HEK293 (cell line): ENCODE measurements around the gene C1QTNF12.

Experiments
- CTCF ChIA-PET: fragments of 350-600 bp; formaldehyde crosslinking; extraction: SDS; loops from one replicate; lab custom pipeline; 2021; ENCODE audit warnings: antibody characterized with exemption; lab: Yijun Ruan, JAX
- POLR2A ChIA-PET: fragments of 300-600 bp; formaldehyde crosslinking; extraction: SDS; loops from one replicate; lab custom pipeline; 2020; ENCODE audit warnings: antibody characterized with exemption, inconsistent platforms; lab: Yijun Ruan, JAX
- H3K27ac ChIP-seq: fragments of 200-500 bp; sonication (Bioruptor generic); 2 replicates; pipeline ENCODE4 v1.5.1; 2014; ENCODE audit warnings: low read depth, low read length, control low read depth, inconsistent platforms; ENCODE audit errors: extremely low read depth
- H3K36me3 ChIP-seq, 2 experiments: fragments of 200-500 bp in 1 of 2; sonication (Bioruptor generic) in 1 of 2; 1 replicate in 1 of 2; 2 replicates in 1 of 2; pipeline ENCODE4 v1.5.1; 2014 to 2017; ENCODE audit warnings: inconsistent platforms in 2 of 2, low read length in 2 of 2; ENCODE audit not compliant: control insufficient read depth in 2 of 2, insufficient read depth in 1 of 2
- H3K4me1 ChIP-seq: fragments of 200-500 bp; sonication (Bioruptor generic); 2 replicates; pipeline ENCODE4 v1.5.1; 2014; ENCODE audit warnings: mild to moderate bottlenecking, low read length, inconsistent platforms; ENCODE audit not compliant: control insufficient read depth, insufficient read depth
- H3K4me3 ChIP-seq: 2 replicates; pipeline ENCODE4 v1.5.1; 2011; ENCODE audit warnings: low read depth, mild to moderate bottlenecking, control low read depth, low read length, moderate library complexity
- H3K9me3 ChIP-seq: fragments of 200-500 bp; sonication (Bioruptor generic); 2 replicates; pipeline ENCODE4 v1.5.1; 2014; ENCODE audit warnings: low read depth, low read length, inconsistent platforms; ENCODE audit not compliant: control insufficient read depth, insufficient read depth
- MZF1 ChIP-seq: fragments of 450-650 bp; formaldehyde crosslinking; IDR thresholded peaks from 2 replicates; pipeline ENCODE4 v1.5.1; 2017; ENCODE audit warnings: missing biosample characterization, missing genetic modification characterization, borderline replicate concordance
- SCRT2 ChIP-seq: fragments of 450-650 bp; formaldehyde crosslinking; IDR thresholded peaks from 2 replicates; pipeline ENCODE4 v1.5.1; 2016; ENCODE audit warnings: missing biosample characterization, missing genetic modification characterization
- SP7 ChIP-seq: fragments of 450-650 bp; formaldehyde crosslinking; IDR thresholded peaks from 2 replicates; pipeline ENCODE4 v1.5.1; 2016; ENCODE audit warnings: missing biosample characterization, missing genetic modification characterization
- ZBTB1 ChIP-seq: fragments of 450-650 bp; formaldehyde crosslinking; IDR thresholded peaks from 2 replicates; pipeline ENCODE4 v1.5.1; 2016; ENCODE audit warnings: missing biosample characterization, missing genetic modification characterization
- ZBTB10 ChIP-seq: fragments of 450-650 bp; formaldehyde crosslinking; IDR thresholded peaks from 2 replicates; pipeline ENCODE4 v1.5.1; 2016; ENCODE audit warnings: missing biosample characterization, missing genetic modification characterization
- ZFP3 ChIP-seq: fragments of 450-650 bp; formaldehyde crosslinking; IDR thresholded peaks from 2 replicates; pipeline ENCODE4 v1.5.1; 2016; ENCODE audit warnings: low read depth, missing biosample characterization, missing genetic modification characterization
- ZNF121 ChIP-seq: fragments of 450-650 bp; formaldehyde crosslinking; IDR thresholded peaks from 2 replicates; pipeline ENCODE4 v1.5.1; 2016; ENCODE audit warnings: missing biosample characterization, missing genetic modification characterization
- ZNF175 ChIP-seq: fragments of 450-650 bp; formaldehyde crosslinking; IDR thresholded peaks from 2 replicates; pipeline ENCODE4 v1.5.1; 2016; ENCODE audit warnings: missing biosample characterization, missing genetic modification characterization
- ZNF2 ChIP-seq: fragments of 450-650 bp; formaldehyde crosslinking; IDR thresholded peaks from 2 replicates; pipeline ENCODE4 v1.5.1; 2016; ENCODE audit warnings: missing biosample characterization, missing genetic modification characterization
- ZNF202 ChIP-seq: fragments of 450-650 bp; formaldehyde crosslinking; IDR thresholded peaks from 2 replicates; pipeline ENCODE4 v1.5.1; 2016; ENCODE audit warnings: missing biosample characterization, missing genetic modification characterization, borderline replicate concordance
- ZNF266 ChIP-seq: fragments of 450-650 bp; formaldehyde crosslinking; IDR thresholded peaks from 2 replicates; pipeline ENCODE4 v1.5.1; 2016; ENCODE audit warnings: missing biosample characterization, missing genetic modification characterization, low read depth
- ZNF324 ChIP-seq: fragments of 450-650 bp; formaldehyde crosslinking; IDR thresholded peaks from 2 replicates; pipeline ENCODE4 v1.5.1; 2016; ENCODE audit warnings: missing biosample characterization, missing genetic modification characterization
- ZNF362 ChIP-seq: fragments of 450-650 bp; formaldehyde crosslinking; IDR thresholded peaks from 2 replicates; pipeline ENCODE4 v1.5.1; 2016; ENCODE audit warnings: missing biosample characterization, missing genetic modification characterization
- ZNF473 ChIP-seq: fragments of 450-650 bp; formaldehyde crosslinking; IDR thresholded peaks from 2 replicates; pipeline ENCODE4 v1.5.1; 2017; ENCODE audit warnings: missing biosample characterization, missing genetic modification characterization
- ZNF555 ChIP-seq: fragments of 450-650 bp; formaldehyde crosslinking; conservative IDR thresholded peaks from 2 replicates; pipeline ENCODE4 v1.5.1; 2017; ENCODE audit warnings: missing biosample characterization, mild to moderate bottlenecking, missing genetic modification characterization, inconsistent platforms
- ZNF600 ChIP-seq: fragments of 450-650 bp; formaldehyde crosslinking; IDR thresholded peaks from 2 replicates; pipeline ENCODE4 v1.5.1; 2016; ENCODE audit warnings: missing biosample characterization, missing genetic modification characterization
- ZNF624 ChIP-seq: fragments of 450-650 bp; formaldehyde crosslinking; IDR thresholded peaks from 2 replicates; pipeline ENCODE4 v1.5.1; 2017; ENCODE audit warnings: missing biosample characterization, missing genetic modification characterization
- ZNF76 ChIP-seq: fragments of 450-650 bp; formaldehyde crosslinking; IDR thresholded peaks from 2 replicates; pipeline ENCODE4; 2016; ENCODE audit warnings: low read depth, missing biosample characterization, missing genetic modification characterization, borderline replicate concordance
- TF ChIP-seq, protein P1 (sequence below): fragments of 450-650 bp; formaldehyde crosslinking; IDR thresholded peaks from 2 replicates; pipeline ENCODE4 v1.5.1; 2016; ENCODE audit warnings: missing biosample characterization, missing genetic modification characterization
- TF ChIP-seq, protein P2 (sequence below): fragments of 450-650 bp; formaldehyde crosslinking; IDR thresholded peaks from 2 replicates; pipeline ENCODE4 v1.5.1; 2016; ENCODE audit warnings: missing biosample characterization, missing genetic modification characterization

The C1QTNF12 gene

DNA sequence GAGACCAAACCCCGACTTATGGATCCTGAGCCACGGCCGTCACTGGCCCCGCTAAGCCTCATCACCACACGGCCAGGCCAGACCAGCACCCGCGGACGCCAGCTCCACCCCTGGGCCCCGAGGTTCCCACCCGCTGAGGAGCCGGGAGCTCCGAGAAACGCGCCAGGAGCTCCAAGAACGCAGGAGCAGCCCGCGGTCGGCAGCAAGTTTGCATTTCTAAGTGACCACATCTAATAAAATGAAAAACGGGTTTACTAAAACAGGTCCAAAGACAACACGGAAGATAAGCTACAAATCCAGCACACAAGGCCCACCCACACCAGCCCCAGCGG is 8.1 kb upstream of the C1QTNF12 start (continued):
- TF ChIP-seq ZNF473 (tag by site-specific recombination): no peak
- TF ChIP-seq, protein P1, sequence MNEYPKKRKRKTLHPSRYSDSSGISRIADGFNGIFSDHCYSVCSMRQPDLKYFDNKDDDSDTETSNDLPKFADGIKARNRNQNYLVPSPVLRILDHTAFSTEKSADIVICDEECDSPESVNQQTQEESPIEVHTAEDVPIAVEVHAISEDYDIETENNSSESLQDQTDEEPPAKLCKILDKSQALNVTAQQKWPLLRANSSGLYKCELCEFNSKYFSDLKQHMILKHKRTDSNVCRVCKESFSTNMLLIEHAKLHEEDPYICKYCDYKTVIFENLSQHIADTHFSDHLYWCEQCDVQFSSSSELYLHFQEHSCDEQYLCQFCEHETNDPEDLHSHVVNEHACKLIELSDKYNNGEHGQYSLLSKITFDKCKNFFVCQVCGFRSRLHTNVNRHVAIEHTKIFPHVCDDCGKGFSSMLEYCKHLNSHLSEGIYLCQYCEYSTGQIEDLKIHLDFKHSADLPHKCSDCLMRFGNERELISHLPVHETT (tag by site-specific recombination): no peak
- TF ChIP-seq, all 188 proteins: peak for 0

GRCh38 chr1:1253972-1254666 is 7.6 kb upstream of the C1QTNF12 start:
- Histone ChIP-seq H3K4me1 (no peaks in the 10 kb centered on the region; the same call in 1 of the 2 replicates), H3K4me3 (no peak overlapping the region), H3K9me3 (no peaks in the 10 kb centered on the region), H3K36me3 (peaks cover 6 to 64% of the 10 kb centered on the region in 2 experiments; a peak in 2 of 3 replicates), H3K27ac (no peak overlapping the region)
- POLR2A ChIA-PET: no interaction called here
- no peak for TF ChIP-seq ZBTB1 (tag by site-specific recombination)
- CTCF ChIA-PET: no interaction called here

GRCh38 chr1:1253314-1253713 is 6.8 kb upstream of the C1QTNF12 start:
- TF ChIP-seq ZNF624 (tag by site-specific recombination) (no peak), MZF1 (no peak), ZNF266 (tag by site-specific recombination) (no peak), ZNF324 (no peak), ZNF121 (peak; percentile 100), ZNF76 (tag by site-specific recombination) (no peak), ZNF202 (tag by site-specific recombination) (no peak)
- POLR2A ChIA-PET: no interaction called here
- Histone ChIP-seq H3K4me3 (no peak overlapping the region), H3K9me3 (no peaks in the 10 kb centered on the region), H3K4me1 (no peaks in the 10 kb centered on the region; the same call in 1 of the 2 replicates), H3K36me3 (peaks cover 6 to 56% of the 10 kb centered on the region in 2 experiments; a peak in 2 of 3 replicates), H3K27ac (no peak overlapping the region)
- CTCF ChIA-PET: no interaction called here

DNA sequence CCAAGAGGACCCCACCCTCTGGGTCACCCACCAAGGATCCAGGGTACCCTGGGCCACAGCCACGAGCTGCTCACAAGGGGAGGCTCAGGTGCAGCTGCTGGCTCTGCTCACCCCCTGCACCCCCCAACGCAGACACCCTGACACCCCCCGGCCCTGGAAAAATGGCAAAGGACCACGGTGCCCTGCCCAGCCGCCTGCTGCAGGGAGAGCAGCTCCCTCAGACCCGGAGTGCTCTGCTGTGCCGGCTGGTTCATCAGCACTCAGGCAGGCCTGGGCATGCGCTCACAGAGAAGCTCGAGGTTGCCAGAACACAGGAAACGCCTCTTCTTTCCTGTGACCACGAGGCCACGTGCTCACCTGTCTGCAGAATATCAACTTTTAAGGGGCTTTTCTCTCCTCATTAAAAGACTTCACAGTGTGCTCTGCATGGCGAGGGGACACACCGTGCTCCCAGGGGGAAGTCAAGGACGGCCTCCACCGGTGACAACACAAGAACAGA is 4.3 kb upstream of the C1QTNF12 start:
- Histone ChIP-seq H3K9me3 (no peaks in the 10 kb centered on the region), H3K36me3 (peaks cover 0 to 38% of the 10 kb centered on the region in 2 experiments; a peak in 2 of 3 replicates), H3K27ac (peak overlapping the region; percentile 72), H3K4me1 (no peaks in the 10 kb centered on the region; the same call in 1 of the 2 replicates), H3K4me3 (no peak overlapping the region)
- CTCF ChIA-PET: interaction anchor here (0.6 to 3.0 kb wide), 8 partner anchors 13 to 237 kb away, joined by 3 to 22 read pairs (median 4); partner anchors contain the start of genes B3GALT6 and SDF4
- POLR2A ChIA-PET: interaction anchor here (1.0 to 1.9 kb wide), 3 partner anchors 10 to 14 kb away, joined by 5 to 6 read pairs (median 6); no protein-coding TSS in a partner anchor
- TF ChIP-seq SCRT2 (tag by site-specific recombination): peak; percentile 37; the same call in 1 of the 2 replicates
- TF ChIP-seq SP7: no peak
- TF ChIP-seq ZNF2 (tag by site-specific recombination): no peak
- peak; percentile 90 for TF ChIP-seq ZNF600 (tag by site-specific recombination)
- TF ChIP-seq ZBTB10 (tag by site-specific recombination): no peak
- TF ChIP-seq ZFP3 (tag by site-specific recombination): no peak
- no peak for TF ChIP-seq ZNF555 (tag by site-specific recombination)
- TF ChIP-seq ZNF362 (tag by site-specific recombination): 0 out of 2 replicates have a peak, but pooled peaks have one; percentile 35
- TF ChIP-seq, protein P2, sequence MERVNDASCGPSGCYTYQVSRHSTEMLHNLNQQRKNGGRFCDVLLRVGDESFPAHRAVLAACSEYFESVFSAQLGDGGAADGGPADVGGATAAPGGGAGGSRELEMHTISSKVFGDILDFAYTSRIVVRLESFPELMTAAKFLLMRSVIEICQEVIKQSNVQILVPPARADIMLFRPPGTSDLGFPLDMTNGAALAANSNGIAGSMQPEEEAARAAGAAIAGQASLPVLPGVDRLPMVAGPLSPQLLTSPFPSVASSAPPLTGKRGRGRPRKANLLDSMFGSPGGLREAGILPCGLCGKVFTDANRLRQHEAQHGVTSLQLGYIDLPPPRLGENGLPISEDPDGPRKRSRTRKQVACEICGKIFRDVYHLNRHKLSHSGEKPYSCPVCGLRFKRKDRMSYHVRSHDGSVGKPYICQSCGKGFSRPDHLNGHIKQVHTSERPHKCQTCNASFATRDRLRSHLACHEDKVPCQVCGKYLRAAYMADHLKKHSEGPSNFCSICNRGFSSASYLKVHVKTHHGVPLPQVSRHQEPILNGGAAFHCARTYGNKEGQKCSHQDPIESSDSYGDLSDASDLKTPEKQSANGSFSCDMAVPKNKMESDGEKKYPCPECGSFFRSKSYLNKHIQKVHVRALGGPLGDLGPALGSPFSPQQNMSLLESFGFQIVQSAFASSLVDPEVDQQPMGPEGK (tag by site-specific recombination): peak; percentile 22; the same call in 1 of the 2 replicates
- TF ChIP-seq ZNF175 (tag by site-specific recombination): no peak
